Lower lobe of right lung (tissue), 2 donors: ENCODE results near the gene CADM4. TPM values are rescaled to one million over a fixed set of nuclear protein-coding genes. Genes with fewer than 3 reads are reported as not detected.

ENCODE experiments used
- ATAC-seq, 2 donors: fragments of 200-7000 bp; cut with Tn5 transposase; one replicate each; pipeline ENCODE4 v1.9.1; 2020 to 2022; ENCODE audit warnings: mild to moderate bottlenecking in 2 of 2, moderate library complexity in 2 of 2
- DNase-seq: peaks from one replicate; pipeline ENCODE4 v3.0.0-alpha.2; 2020
- H3K27ac ChIP-seq: fragments of 200-600 bp; one replicate; pipeline ENCODE4 v1.8.0; 2022
- H3K27me3 ChIP-seq: fragments of 200-600 bp; one replicate; pipeline ENCODE4 v1.8.0; 2022; ENCODE audit warnings: low read depth
- H3K36me3 ChIP-seq: fragments of 200-600 bp; one replicate; pipeline ENCODE4 v1.8.0; 2022; ENCODE audit warnings: mild to moderate bottlenecking
- H3K4me1 ChIP-seq: fragments of 200-600 bp; one replicate; pipeline ENCODE4 v1.8.0; 2022
- H3K4me3 ChIP-seq: fragments of 200-600 bp; one replicate; pipeline ENCODE4 v1.8.0; 2022; ENCODE audit warnings: mild to moderate bottlenecking
- H3K9me3 ChIP-seq: fragments of 200-600 bp; one replicate; pipeline ENCODE4 v1.8.0; 2022
- intact Hi-C: fragments of 100-400 bp; cut with DNase I; formaldehyde crosslinking; loops from one replicate; pipeline ENCODE4 v1.11.0; 2022
- total RNA-seq: library from RNA; stranded (reverse); fragmentation: NEBNext Ultra II Directional; extraction: Animal tissue kit (Norgen Biotek cat#: 25700); gene quantifications from one replicate; pipeline ENCODE4 v1.2.1, GENCODE V29; 2021
- TF ChIP-seq, protein P1 (sequence below): fragments of 200-600 bp; IDR thresholded peaks from one replicate; pipeline ENCODE4 v1.8.0; 2022; ENCODE audit warnings: antibody characterized with exemption, mild to moderate bottlenecking
- donor health status: DM: no; HTN: yes; CAD: no; lungs with severe emphysema.

CADM4 gene
- total RNA-seq, 1 donor from 2014 or later: 8.1 TPM

DNA sequence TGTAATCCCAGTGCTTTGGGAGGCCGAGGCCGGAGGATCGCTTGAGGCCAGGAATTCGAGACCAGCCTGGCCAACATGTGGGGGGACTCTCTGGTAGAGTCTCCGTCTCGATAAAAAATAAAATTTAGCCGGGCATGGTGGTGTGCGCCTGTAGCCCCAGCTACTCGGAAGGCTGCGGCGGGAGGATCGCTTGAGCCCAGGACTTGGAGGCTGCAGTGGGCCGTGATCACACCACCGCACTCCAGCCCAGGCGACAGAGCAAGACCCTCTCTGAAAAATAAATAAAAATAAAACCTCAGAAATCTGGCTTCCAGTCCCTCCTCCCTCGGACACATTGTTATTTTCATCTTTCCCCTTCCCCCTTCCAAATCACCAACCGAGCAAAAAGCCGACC, 44.0 kb downstream of the CADM4 start:
- no peaks in the 10 kb centered on the region for H3K9me3 ChIP-seq
- H3K27me3 ChIP-seq: no peaks in the 10 kb centered on the region
- peaks cover 41% of the 10 kb centered on the region for H3K4me1 ChIP-seq
- H3K4me3 ChIP-seq: peak overlapping the region; percentile 77
- DNase-seq (peak; percentile 56), ATAC-seq (peak; percentile 23 to 40)
- peak overlapping the region; percentile 99 for H3K27ac ChIP-seq
- intact Hi-C loops: no loop called here
- TF ChIP-seq, protein P1, sequence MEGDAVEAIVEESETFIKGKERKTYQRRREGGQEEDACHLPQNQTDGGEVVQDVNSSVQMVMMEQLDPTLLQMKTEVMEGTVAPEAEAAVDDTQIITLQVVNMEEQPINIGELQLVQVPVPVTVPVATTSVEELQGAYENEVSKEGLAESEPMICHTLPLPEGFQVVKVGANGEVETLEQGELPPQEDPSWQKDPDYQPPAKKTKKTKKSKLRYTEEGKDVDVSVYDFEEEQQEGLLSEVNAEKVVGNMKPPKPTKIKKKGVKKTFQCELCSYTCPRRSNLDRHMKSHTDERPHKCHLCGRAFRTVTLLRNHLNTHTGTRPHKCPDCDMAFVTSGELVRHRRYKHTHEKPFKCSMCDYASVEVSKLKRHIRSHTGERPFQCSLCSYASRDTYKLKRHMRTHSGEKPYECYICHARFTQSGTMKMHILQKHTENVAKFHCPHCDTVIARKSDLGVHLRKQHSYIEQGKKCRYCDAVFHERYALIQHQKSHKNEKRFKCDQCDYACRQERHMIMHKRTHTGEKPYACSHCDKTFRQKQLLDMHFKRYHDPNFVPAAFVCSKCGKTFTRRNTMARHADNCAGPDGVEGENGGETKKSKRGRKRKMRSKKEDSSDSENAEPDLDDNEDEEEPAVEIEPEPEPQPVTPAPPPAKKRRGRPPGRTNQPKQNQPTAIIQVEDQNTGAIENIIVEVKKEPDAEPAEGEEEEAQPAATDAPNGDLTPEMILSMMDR: no peak
- peaks cover 59% of the 10 kb centered on the region for H3K36me3 ChIP-seq

DNA sequence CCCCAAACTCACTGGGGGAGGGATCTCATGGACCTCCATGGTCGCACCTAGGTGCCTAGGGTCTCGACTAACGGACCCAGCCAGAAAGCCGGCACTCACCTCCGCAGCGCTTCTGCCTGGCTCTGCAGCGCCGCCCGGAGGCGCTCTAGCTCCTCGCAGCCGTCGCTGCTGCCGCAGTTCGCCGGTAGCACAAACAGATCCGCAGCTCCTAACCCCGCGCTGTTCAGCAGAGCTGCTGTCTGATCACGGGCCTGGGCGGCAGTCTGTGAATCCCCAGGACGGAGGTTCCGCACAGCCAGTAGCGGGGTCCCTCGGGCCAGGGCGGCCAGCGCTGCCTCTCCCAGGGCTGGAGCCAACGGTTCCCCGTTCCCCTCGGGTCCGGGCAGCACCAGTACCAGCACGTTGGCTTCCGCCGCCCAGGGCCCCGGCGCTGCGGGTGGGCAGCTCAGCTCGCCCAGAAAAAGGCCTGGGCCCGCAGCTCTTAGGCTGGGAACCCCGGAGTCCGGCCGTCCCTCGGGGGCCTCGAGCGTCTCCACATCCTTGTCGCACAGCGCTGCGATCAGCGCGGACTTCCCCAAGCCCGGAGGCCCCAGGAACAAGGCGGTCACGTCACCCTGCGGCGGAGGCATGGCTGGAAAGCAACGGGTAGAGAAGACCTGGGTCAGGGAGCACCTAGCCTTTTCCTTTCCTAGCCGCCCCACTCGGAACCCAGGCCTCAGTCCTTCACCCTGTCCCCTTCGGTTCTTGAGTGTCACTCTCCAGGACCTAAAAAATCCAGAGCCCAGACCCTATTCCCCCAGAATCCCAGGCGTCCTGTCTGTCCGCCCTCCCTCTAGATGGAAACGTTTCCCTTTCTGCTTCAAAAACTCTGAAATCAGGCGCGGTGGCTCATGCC, 44.7 kb downstream of the CADM4 start:
- no peaks in the 10 kb centered on the region for H3K9me3 ChIP-seq
- intact Hi-C loops: no loop called here
- peak overlapping the region; percentile 99 for H3K27ac ChIP-seq
- DNase-seq (peak; percentile 77), ATAC-seq (peak; percentile 43 to 51)
- no peaks in the 10 kb centered on the region for H3K27me3 ChIP-seq
- H3K4me1 ChIP-seq: peaks cover 41% of the 10 kb centered on the region
- TF ChIP-seq, protein P1: peak; percentile 67
- H3K36me3 ChIP-seq: peaks cover 61% of the 10 kb centered on the region
- H3K4me3 ChIP-seq: peak overlapping the region; percentile 77

DNA sequence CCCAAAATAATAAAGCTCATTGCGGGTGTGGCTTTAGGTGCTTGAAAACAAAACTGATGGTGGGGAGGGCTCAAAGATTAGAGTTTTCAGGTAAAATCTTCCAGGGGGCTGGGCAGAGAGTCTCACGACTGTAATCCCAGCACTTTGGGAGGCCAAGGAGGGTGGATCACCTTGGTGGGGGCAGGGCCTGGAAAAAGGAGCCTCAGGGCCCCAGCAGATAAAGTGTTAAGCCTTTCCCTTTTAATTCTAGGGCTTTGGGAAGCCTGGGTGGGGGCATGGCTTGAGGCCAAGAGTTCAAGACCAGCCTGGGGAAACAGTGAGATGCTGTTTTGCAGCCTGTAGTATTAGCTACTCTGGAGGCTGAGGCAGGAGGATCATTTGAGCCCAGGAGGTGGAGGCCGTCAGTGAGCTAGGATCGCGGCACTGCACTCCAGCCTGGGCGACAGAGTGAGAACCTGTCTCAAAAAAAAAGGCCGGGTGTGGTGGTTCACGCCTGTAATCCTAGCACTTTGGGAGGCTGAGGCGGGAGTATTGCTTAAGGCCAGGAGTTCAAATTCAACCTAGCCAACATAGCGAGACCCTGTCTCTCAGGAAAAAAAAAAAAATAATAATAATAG, 45.5 kb downstream of the CADM4 start:
- H3K27ac ChIP-seq: peak overlapping the region; percentile 99
- intact Hi-C loops: no loop called here
- DNase-seq (no peak), ATAC-seq (no peak)
- H3K27me3 ChIP-seq: no peaks in the 10 kb centered on the region
- peak overlapping the region; percentile 77 for H3K4me3 ChIP-seq
- no peaks in the 10 kb centered on the region for H3K9me3 ChIP-seq
- TF ChIP-seq, protein P1: no peak
- H3K4me1 ChIP-seq: peaks cover 41% of the 10 kb centered on the region
- H3K36me3 ChIP-seq: peaks cover 56% of the 10 kb centered on the region

DNA sequence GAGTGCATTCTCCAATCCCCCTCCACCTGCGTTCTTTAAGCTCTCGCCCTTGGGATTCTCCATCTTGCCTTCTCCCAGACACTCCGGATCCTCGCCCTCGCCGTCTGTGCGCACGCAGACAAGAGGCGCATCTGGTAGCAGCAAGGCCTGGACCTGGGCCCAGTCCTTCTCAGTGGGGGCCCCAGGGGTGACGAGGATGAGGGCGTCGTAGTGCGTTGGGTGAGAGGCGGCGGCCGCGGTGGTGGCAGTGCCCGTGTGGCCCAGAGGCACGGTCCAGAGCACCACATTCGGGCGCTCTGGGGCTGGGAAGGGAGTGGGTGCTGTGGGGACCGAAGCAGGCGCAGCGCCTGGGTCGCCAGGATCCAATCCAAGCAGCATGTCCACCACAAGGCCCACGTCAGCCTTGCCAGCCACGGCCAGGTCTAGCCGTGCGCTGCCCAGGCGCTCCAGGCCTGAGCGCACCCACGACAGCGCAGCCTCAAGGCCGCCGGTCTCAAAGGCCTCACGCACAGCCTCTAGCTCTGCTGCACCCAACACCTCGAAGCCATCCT, 46.8 kb downstream of the CADM4 start:
- Histone ChIP-seq H3K27ac (no peak overlapping the region), H3K27me3 (no peaks in the 10 kb centered on the region), H3K4me1 (peaks cover 35% of the 10 kb centered on the region), H3K36me3 (peaks cover 51% of the 10 kb centered on the region), H3K9me3 (no peaks in the 10 kb centered on the region), H3K4me3 (no peak overlapping the region)
- TF ChIP-seq, protein P1: no peak
- no peak for ATAC-seq
- no peak for DNase-seq
- intact Hi-C loops: no loop called here

DNA sequence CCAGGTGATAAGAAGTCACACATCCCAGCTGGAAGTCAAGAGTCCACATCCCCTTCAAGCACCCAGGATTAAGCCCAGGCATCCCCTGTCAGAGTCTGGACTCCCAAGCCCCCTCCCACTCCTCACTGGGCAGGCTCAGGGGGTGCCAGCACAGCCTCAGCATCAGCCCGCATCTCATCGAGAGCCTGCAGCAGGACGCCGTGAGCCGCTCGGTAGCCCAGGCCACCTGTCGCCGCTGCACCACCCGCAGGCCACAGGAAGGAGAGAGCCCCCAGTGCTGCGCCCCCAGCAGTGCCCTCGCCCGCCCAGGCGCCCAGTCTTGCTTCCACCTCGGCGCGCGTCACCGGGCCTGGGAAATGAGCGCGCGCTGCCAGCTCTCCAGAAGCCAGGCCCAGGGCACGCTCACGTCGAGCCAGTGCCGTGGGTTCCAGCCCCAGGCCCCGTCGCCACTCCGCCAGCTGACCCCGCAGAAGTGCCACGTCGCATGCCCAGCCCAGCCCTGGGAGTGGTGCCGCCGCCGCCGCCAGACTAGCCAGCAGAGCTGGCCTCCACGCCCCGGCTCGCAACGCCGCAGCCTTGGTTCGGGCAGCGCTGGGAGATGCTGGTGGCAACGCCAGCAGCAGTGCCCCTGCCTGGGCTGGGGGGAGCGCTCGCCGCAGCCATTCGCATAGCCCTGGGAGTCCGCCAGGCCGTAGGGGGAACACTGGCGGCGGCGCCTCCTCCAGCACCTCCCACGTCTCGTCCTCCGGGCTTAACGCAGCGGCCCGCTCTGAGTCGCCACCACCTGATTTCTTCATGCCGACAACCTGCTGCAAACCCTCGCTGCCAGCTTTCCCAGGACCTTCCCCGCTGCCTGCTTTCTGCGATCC, 47.5 kb downstream of the CADM4 start:
- intact Hi-C loops: no loop called here
- Histone ChIP-seq H3K4me1 (peaks cover 28% of the 10 kb centered on the region), H3K9me3 (no peaks in the 10 kb centered on the region), H3K27ac (no peak overlapping the region), H3K27me3 (no peaks in the 10 kb centered on the region), H3K36me3 (peaks cover 51% of the 10 kb centered on the region), H3K4me3 (no peak overlapping the region)
- TF ChIP-seq, protein P1: no peak
- DNase-seq (no peak), ATAC-seq (no peak)
